H1 (cell line): ENCODE results near the gene G2E3. TPM values are rescaled to one million over a fixed set of nuclear protein-coding genes. Genes with fewer than 3 reads are reported as not detected.

Experiments used
- CTCF ChIA-PET: fragments of 300-600 bp; sonication (Branson Sonifier 250); formaldehyde crosslinking; loops from one replicate; lab custom pipeline; 2021; ENCODE audit not compliant: partially characterized antibody; lab: Charles Lee
- POLR2A ChIA-PET: fragments of 300-600 bp; sonication (Branson Sonifier 250); formaldehyde crosslinking; loops from one replicate; lab custom pipeline; 2021; ENCODE audit warnings: inconsistent platforms; ENCODE audit not compliant: partially characterized antibody; lab: Charles Lee
- DNase-seq, 2 experiments: peaks; one replicate each; pipeline versions ENCODE4 v3.0.0 to v3.0.0-alpha.2; 2010 to 2022; ENCODE audit warnings: low spot score in 2 of 2, low read depth in 1 of 2, mixed read lengths in 1 of 2
- FAIRE-seq: peaks from 2 replicates; lab custom pipeline; 2011; peaks lifted over from hg19 to GRCh38; lab: Jason Lieb, UNC
- H2AFZ ChIP-seq: 2 replicates; pipeline ENCODE4 v1.8.1; 2012; ENCODE audit warnings: low read length, inconsistent platforms
- H2AK5ac ChIP-seq: 2 replicates; pipeline ENCODE4 v1.6.1; 2013; ENCODE audit warnings: low read depth, low read length
- H2BK120ac ChIP-seq: replicated peaks from 2 replicates; pipeline ENCODE3; 2013; ENCODE audit warnings: low read depth, low read length, inconsistent platforms
- H2BK12ac ChIP-seq: 2 replicates; pipeline ENCODE4 v1.6.1; 2013; ENCODE audit warnings: low read depth, low read length
- H2BK15ac ChIP-seq: 2 replicates; pipeline ENCODE4 v1.6.1; 2013; ENCODE audit warnings: low read length
- H2BK20ac ChIP-seq: 2 replicates; pipeline ENCODE4 v1.6.1; 2013; ENCODE audit warnings: low read length
- H2BK5ac ChIP-seq: 2 replicates; pipeline ENCODE4 v1.6.1; 2013; ENCODE audit warnings: low read depth, low read length
- H3K14ac ChIP-seq: 2 replicates; pipeline ENCODE4 v1.6.1; 2013; ENCODE audit warnings: inconsistent platforms; ENCODE audit not compliant: insufficient read length
- H3K18ac ChIP-seq: 2 replicates; pipeline ENCODE4 v1.6.1; 2013; ENCODE audit warnings: low read length; ENCODE audit errors: extremely low read depth
- H3K23ac ChIP-seq: 2 replicates; pipeline ENCODE4 v1.6.1; 2013; ENCODE audit warnings: inconsistent platforms; ENCODE audit not compliant: insufficient read length
- H3K23me2 ChIP-seq: 2 replicates; pipeline ENCODE4 v1.6.1; 2013; ENCODE audit warnings: low read depth, low read length
- H3K27ac ChIP-seq: 2 replicates; pipeline ENCODE4 v1.6.1; 2011; ENCODE audit warnings: low read depth, low read length, inconsistent platforms
- H3K27me3 ChIP-seq, 4 experiments: replicated peaks in 1 of 4; 1 replicate in 1 of 4; 2 replicates in 3 of 4; pipeline versions ENCODE4 v1.6.1 to v1.8.1; 2011 to 2013; ENCODE audit warnings: low read length in 3 of 4, mild to moderate bottlenecking in 3 of 4, inconsistent platforms in 2 of 4, mixed read lengths in 2 of 4, moderate library complexity in 1 of 4; ENCODE audit not compliant: control insufficient read depth in 3 of 4, insufficient read depth in 3 of 4; ENCODE audit errors: extremely low read depth in 1 of 4
- H3K36me3 ChIP-seq, 4 experiments: 2 replicates each; pipeline versions ENCODE4 v1.6.1 to v1.8.1; 2011 to 2013; ENCODE audit warnings: mild to moderate bottlenecking in 4 of 4, low read length in 3 of 4, moderate library complexity in 2 of 4, control low read depth in 1 of 4, inconsistent platforms in 1 of 4; ENCODE audit not compliant: insufficient read depth in 4 of 4, control insufficient read depth in 2 of 4
- H3K4ac ChIP-seq: replicated peaks from 2 replicates; pipeline ENCODE3; 2013; ENCODE audit warnings: low read length, low read depth, mixed read lengths, inconsistent platforms; ENCODE audit not compliant: insufficient read length
- H3K4me1 ChIP-seq, 4 experiments: replicated peaks in 1 of 4; 1 replicate in 1 of 4; 2 replicates in 3 of 4; pipeline versions ENCODE4 v1.6.1 to v1.8.1; 2011 to 2013; ENCODE audit warnings: low read length in 3 of 4, inconsistent platforms in 2 of 4, mixed read lengths in 1 of 4; ENCODE audit not compliant: insufficient read depth in 4 of 4, control insufficient read depth in 3 of 4
- H3K4me2 ChIP-seq, 2 experiments: 2 replicates each; pipeline versions ENCODE4 v1.6.1 to v1.8.1; 2011 to 2013; ENCODE audit warnings: low read depth in 2 of 2, low read length in 2 of 2, control low read depth in 1 of 2, inconsistent platforms in 1 of 2, mild to moderate bottlenecking in 1 of 2; ENCODE audit not compliant: insufficient read depth in 1 of 2
- H3K4me3 ChIP-seq, 4 experiments: fragments of 200-600, 300-600 bp in 1 of 4; sonication (generic), shearing (Covaris generic), sonication (Bioruptor Twin) in 1 of 4; 2 replicates each; pipeline versions ENCODE4 v1.5.1 to v1.8.1; 2011 to 2016; ENCODE audit warnings: low read length in 4 of 4, low read depth in 3 of 4, control low read depth in 2 of 4, inconsistent platforms in 2 of 4, mild to moderate bottlenecking in 2 of 4, mixed read lengths in 1 of 4, moderate library complexity in 1 of 4; ENCODE audit not compliant: insufficient read depth in 2 of 4; ENCODE audit errors: extremely low read depth in 1 of 4
- H3K56ac ChIP-seq: replicated peaks from 2 replicates; pipeline ENCODE3; 2013; ENCODE audit warnings: low read depth, mild to moderate bottlenecking, mixed read lengths, low read length, inconsistent platforms; ENCODE audit not compliant: insufficient read length
- H3K79me1 ChIP-seq: 2 replicates; pipeline ENCODE4 v1.6.1; 2013; ENCODE audit warnings: low read depth, low read length, control low read depth
- H3K79me2 ChIP-seq, 2 experiments: 2 replicates each; pipeline versions ENCODE4 v1.6.1 to v1.8.1; 2012 to 2013; ENCODE audit warnings: low read length in 2 of 2, mild to moderate bottlenecking in 2 of 2, inconsistent platforms in 1 of 2; ENCODE audit not compliant: insufficient read depth in 2 of 2, control insufficient read depth in 1 of 2
- H3K9ac ChIP-seq, 4 experiments: replicated peaks in 1 of 4; 1 replicate in 1 of 4; 2 replicates in 3 of 4; pipeline versions ENCODE4 v1.6.1 to v1.8.1; 2011 to 2013; ENCODE audit warnings: low read depth in 3 of 4, low read length in 3 of 4, control low read depth in 2 of 4, mild to moderate bottlenecking in 2 of 4, moderate library complexity in 2 of 4, inconsistent platforms in 1 of 4; ENCODE audit errors: extremely low read depth in 1 of 4
- H3K9me3 ChIP-seq, 2 experiments: 2 replicates each; pipeline versions ENCODE4 v1.6.1 to v1.8.1; 2012 to 2013; ENCODE audit warnings: mild to moderate bottlenecking in 2 of 2, moderate library complexity in 2 of 2, control low read depth in 1 of 2, inconsistent platforms in 1 of 2, low read depth in 1 of 2, low read length in 1 of 2, mixed read lengths in 1 of 2; ENCODE audit not compliant: insufficient read depth in 2 of 2
- H4K20me1 ChIP-seq, 2 experiments: replicated peaks in 1 of 2; 2 replicates each; pipeline versions ENCODE3 to v1.8.1; 2011 to 2013; ENCODE audit warnings: inconsistent platforms in 2 of 2, low read length in 2 of 2, mild to moderate bottlenecking in 1 of 2; ENCODE audit not compliant: insufficient read depth in 2 of 2, control insufficient read depth in 1 of 2
- H4K5ac ChIP-seq: 2 replicates; pipeline ENCODE4 v1.6.1; 2013; ENCODE audit warnings: low read length, low read depth, mixed read lengths, inconsistent platforms; ENCODE audit not compliant: insufficient read length
- H4K8ac ChIP-seq: 2 replicates; pipeline ENCODE4 v1.8.0; 2013; ENCODE audit warnings: mild to moderate bottlenecking, moderate library complexity, low read length, inconsistent platforms; ENCODE audit not compliant: insufficient read depth; ENCODE audit errors: extremely low read depth
- H4K91ac ChIP-seq: replicated peaks from 2 replicates; pipeline ENCODE3; 2013; ENCODE audit warnings: low read length, mixed read lengths, inconsistent platforms; ENCODE audit not compliant: insufficient read length
- CHD2 ChIP-seq: IDR thresholded peaks from 2 replicates; pipeline ENCODE4 v1.6.1; 2012; ENCODE audit warnings: low read length, improper control_type of control experiment
- CTBP2 ChIP-seq: IDR thresholded peaks from 2 replicates; pipeline ENCODE4 v1.7.0; 2011; ENCODE audit warnings: borderline replicate concordance, mild to moderate bottlenecking, moderate library complexity, mixed read lengths, low read length; ENCODE audit not compliant: insufficient read depth, insufficient read length
- GTF2F1 ChIP-seq: IDR thresholded peaks from 2 replicates; pipeline ENCODE4 v1.6.1; 2012; ENCODE audit warnings: low read depth, low read length, improper control_type of control experiment, borderline replicate concordance
- RNF2 ChIP-seq: fragments of 200-900, 300-1000 bp; sonication (generic); IDR thresholded peaks from 2 replicates; pipeline ENCODE4 v1.7.1; 2016; ENCODE audit warnings: borderline replicate concordance, low read depth, mild to moderate bottlenecking, antibody characterized with exemption, low read length; ENCODE audit not compliant: poor library complexity, severe bottlenecking; ENCODE audit errors: missing control alignments
- TAF1 ChIP-seq: IDR thresholded peaks from 2 replicates; pipeline ENCODE4 v1.6.1; 2011; ENCODE audit warnings: mild to moderate bottlenecking, low read depth, low read length
- TBP ChIP-seq: IDR thresholded peaks from 2 replicates; pipeline ENCODE4 v1.6.1; 2011; ENCODE audit warnings: low read depth, low read length, improper control_type of control experiment
- TCF12 ChIP-seq: IDR thresholded peaks from 2 replicates; pipeline ENCODE4 v1.6.1; 2011; ENCODE audit warnings: low read depth, mild to moderate bottlenecking, low read length
- TEAD4 ChIP-seq: IDR thresholded peaks from 2 replicates; pipeline ENCODE4 v1.6.1; 2012; ENCODE audit warnings: low read depth, low read length, inconsistent platforms, mixed read lengths
- YY1 ChIP-seq: IDR thresholded peaks from 2 replicates; pipeline ENCODE4 v1.6.1; 2011; ENCODE audit warnings: low read depth, mild to moderate bottlenecking, low read length
- WGBS, 2 experiments: shearing (Covaris generic) in 1 of 2; methylation state at CpG; one replicate each; pipeline versions ENCODE4 v1.1.6 to v1.1.7; 2013 to 2015; ENCODE audit warnings: low lambda C conversion rate in 2 of 2, mixed read lengths in 2 of 2, inconsistent platforms in 1 of 2, low coverage in 1 of 2, missing lambda C conversion rate in 1 of 2; ENCODE audit not compliant: insufficient replicate concordance in 2 of 2, insufficient coverage in 1 of 2, insufficient read length in 1 of 2; ENCODE audit errors: extremely low coverage in 1 of 2, missing lambda C conversion rate in 1 of 2; 5-methylcytosine and 5-hydroxymethylcytosine counted together
- polyA plus RNA-seq, 7 experiments: library from polyadenylated mRNA; depleted of rRNA in 3 of 7; stranded (reverse) in 5 of 7; unstranded in 2 of 7; fragments of >200 nt in 5 of 7; fragments of 200-250 nt in 2 of 7; gene quantifications; 1 replicate in 5 of 7; 2 replicates in 1 of 7; 4 replicates in 1 of 7; pipeline versions ENCODE4 v1.2.1 to v1.2.3, GENCODE V29; 2011 to 2013; ENCODE audit warnings: missing spikeins in 2 of 7, mixed read lengths in 2 of 7
- total RNA-seq: library from RNA; stranded (reverse); fragmentation: NEBNext Ultra II Directional; extraction: Animal tissue kit (Norgen Biotek cat#: 25700); gene quantifications from 2 replicates; pipeline ENCODE4 v1.2.1, GENCODE V29; 2021

Gene G2E3
- total and polyA plus RNA-seq, 2 of the 8 experiments (the other 6 are each of a cell fraction or from before 2014, with no cell fraction given): 9.2 to 72.0 TPM

GRCh38 chr14:30525833-30526232 is 33.1 kb upstream of the G2E3 start:
- Histone ChIP-seq H3K23ac (no peak overlapping the region), H2BK5ac (no peak overlapping the region), H3K4ac (no peak overlapping the region), H3K4me1 (peaks cover 2 to 14% (median 10%) of the 10 kb centered on the region in 4 experiments; a peak in 6 of 7 replicates), H4K20me1 (no peaks in the 10 kb centered on the region), H4K5ac (no peak overlapping the region), H3K18ac (no peak overlapping the region), H3K4me2 (no peak overlapping the region), H3K14ac (no peak overlapping the region), H3K9me3 (peaks cover 8 to 12% of the 10 kb centered on the region in 2 experiments; a peak in 3 of 4 replicates), H3K27ac (no peak overlapping the region), H3K27me3 (no peaks in the 10 kb centered on the region), H2BK15ac (no peak overlapping the region), H2AFZ (no peak overlapping the region), H2BK20ac (no peak overlapping the region), H3K56ac (no peak overlapping the region), H3K9ac (no peak overlapping the region; a peak in 1 of 7 replicates), H3K23me2 (no peaks in the 10 kb centered on the region; the same call in 1 of the 2 replicates), H4K91ac (no peak overlapping the region), H2BK120ac (no peak overlapping the region), H3K79me2 (no peaks in the 10 kb centered on the region), H3K4me3 (no peak overlapping the region), H3K79me1 (no peaks in the 10 kb centered on the region)
- WGBS, 2 experiments: 93% methylated on average over 2 of the region's 2 CpGs; no CpG with 5 or more reads in 1 of the 2 experiments
- FAIRE-seq: no peak
- CTCF ChIA-PET: interaction anchor here (1.0 kb wide), 1 partner anchor 52 kb away, joined by 3 read pairs; no protein-coding TSS in a partner anchor
- DNase-seq: no peak
- TF ChIP-seq TBP (no peak), YY1 (no peak), CHD2 (no peak), TAF1 (no peak), GTF2F1 (no peak), CTBP2 (no peak), TEAD4 (no peak), TCF12 (no peak), RNF2 (no peak)
- TF ChIP-seq, all 59 proteins: peak for 0
- Histone ChIP-seq H2BK12ac (no peak overlapping the region), H2AK5ac (no peak overlapping the region), H3K36me3 (peaks cover 0 to 2% (median 0%) of the 10 kb centered on the region in 4 experiments; a peak in 1 of 8 replicates), H4K8ac (no peak overlapping the region)
- POLR2A ChIA-PET: no interaction called here
